ENCODE results near the gene FAM9C. TPM values are rescaled to one million over a fixed set of nuclear protein-coding genes. Genes with fewer than 3 reads are reported as not detected.
"Not testable (repeated sequence)": the region's sequence is repeated elsewhere in the genome, so short reads cannot be mapped to it uniquely, and the experiment has no call there.

Gene FAM9C
- total and polyA plus RNA-seq, 5 donors from 2014 or later: not detected

- Mint-ChIP-seq H3K4me3 (no peak overlapping the region), H3K4me1 (peaks cover 7 to 39% (median 10%) of the 10 kb centered on the region in 4 donors), H3K27me3 (no peaks in the 10 kb centered on the region), H3K9me3 (peaks cover 0 to 16% (median 1%) of the 10 kb centered on the region in 7 donors), H3K36me3 (peaks cover 7% of the 10 kb centered on the region), H3K27ac (no peak overlapping the region)
- H3K4me3 ChIP-seq (ENCODE audit: low read depth, low read length): no peak overlapping the region
- no peak for DNase-seq
- ATAC-seq (ENCODE audit: low read depth in 2 of 2): no peak
- no peaks in the 10 kb centered on the region for H3K36me3 ChIP-seq (ENCODE audit: control insufficient read depth, insufficient read depth, low read length)
- peaks cover 0 to 8% of the 10 kb centered on the region in 2 experiments for H3K9me3 ChIP-seq (ENCODE audit: control insufficient read depth in 2 of 2, low read length in 2 of 2)
- no peak overlapping the region for H3K27ac ChIP-seq (ENCODE audit: insufficient read depth, low read length, poor library complexity, severe bottlenecking)
- peaks cover 12% of the 10 kb centered on the region for H3K4me1 ChIP-seq (ENCODE audit: control insufficient read depth, insufficient read depth, low read length, poor library complexity, severe bottlenecking)
- H3K27me3 ChIP-seq (ENCODE audit: control insufficient read depth, insufficient read depth, low read length): no peaks in the 10 kb centered on the region
These were observed 25.5 kb upstream of the FAM9C start for GRCh38 chrX:13069771-13070416.

- peaks cover 0 to 16% (median 1%) of the 10 kb centered on the region in 7 donors for H3K9me3 Mint-ChIP-seq
- H3K4me3 ChIP-seq (ENCODE audit: low read depth, low read length): no peak overlapping the region
- no peak overlapping the region for H3K27ac ChIP-seq (ENCODE audit: insufficient read depth, low read length, poor library complexity, severe bottlenecking)
- H3K27ac Mint-ChIP-seq: peak overlapping the region in 1 of 3 donors; percentile 38
- no peak overlapping the region for H3K4me3 Mint-ChIP-seq
- no peaks in the 10 kb centered on the region for H3K27me3 ChIP-seq (ENCODE audit: control insufficient read depth, insufficient read depth, low read length)
- H3K36me3 Mint-ChIP-seq: peaks cover 7% of the 10 kb centered on the region
- peaks cover 0 to 36% (median under 1%) of the 10 kb centered on the region in 4 donors for H3K4me1 Mint-ChIP-seq
- no peaks in the 10 kb centered on the region for H3K27me3 Mint-ChIP-seq
- H3K9me3 ChIP-seq (ENCODE audit: control insufficient read depth in 2 of 2, low read length in 2 of 2): peaks cover 0 to 8% of the 10 kb centered on the region in 2 experiments
- ATAC-seq (ENCODE audit: low read depth in 2 of 2) (no peak), DNase-seq (no peak)
- no peaks in the 10 kb centered on the region for H3K36me3 ChIP-seq (ENCODE audit: control insufficient read depth, insufficient read depth, low read length)
- H3K4me1 ChIP-seq (ENCODE audit: control insufficient read depth, insufficient read depth, low read length, poor library complexity, severe bottlenecking): peaks cover 5% of the 10 kb centered on the region
These were observed 24.2 kb upstream of the FAM9C start for GRCh38 chrX:13068651-13069050.

- no peaks in the 10 kb centered on the region for H3K27me3 Mint-ChIP-seq
- H3K36me3 Mint-ChIP-seq: peaks cover 11% of the 10 kb centered on the region
- peaks cover 0 to 22% (median 3%) of the 10 kb centered on the region in 7 donors for H3K9me3 Mint-ChIP-seq
- Histone ChIP-seq H3K4me1 (ENCODE audit: control insufficient read depth, insufficient read depth, low read length, poor library complexity, severe bottlenecking) (peaks cover 5% of the 10 kb centered on the region), H3K9me3 (ENCODE audit: control insufficient read depth in 2 of 2, low read length in 2 of 2) (peaks cover 0 to 8% of the 10 kb centered on the region in 2 experiments), H3K36me3 (ENCODE audit: control insufficient read depth, insufficient read depth, low read length) (no peaks in the 10 kb centered on the region), H3K27me3 (ENCODE audit: control insufficient read depth, insufficient read depth, low read length) (no peaks in the 10 kb centered on the region), H3K4me3 (ENCODE audit: low read depth, low read length) (no peak overlapping the region), H3K27ac (ENCODE audit: insufficient read depth, low read length, poor library complexity, severe bottlenecking) (no peak overlapping the region)
- H3K27ac Mint-ChIP-seq: no peak overlapping the region
- ATAC-seq (ENCODE audit: low read depth in 2 of 2): no peak
- DNase-seq: no peak
- H3K4me3 Mint-ChIP-seq: no peak overlapping the region
- peaks cover 0 to 32% (median 2%) of the 10 kb centered on the region in 4 donors for H3K4me1 Mint-ChIP-seq
These were observed 23.4 kb upstream of the FAM9C start for GRCh38 chrX:13067773-13068172.

GRCh38 chrX:13066391-13066790 is 22.0 kb upstream of the FAM9C start:
- Histone ChIP-seq H3K27ac (ENCODE audit: insufficient read depth, low read length, poor library complexity, severe bottlenecking) (no peak overlapping the region), H3K36me3 (ENCODE audit: control insufficient read depth, insufficient read depth, low read length) (no peaks in the 10 kb centered on the region), H3K27me3 (ENCODE audit: control insufficient read depth, insufficient read depth, low read length) (no peaks in the 10 kb centered on the region), H3K9me3 (ENCODE audit: control insufficient read depth in 2 of 2, low read length in 2 of 2) (peaks cover 0 to 8% of the 10 kb centered on the region in 2 experiments), H3K4me1 (ENCODE audit: control insufficient read depth, insufficient read depth, low read length, poor library complexity, severe bottlenecking) (peaks cover 5% of the 10 kb centered on the region), H3K4me3 (ENCODE audit: low read depth, low read length) (no peak overlapping the region)
- Mint-ChIP-seq H3K4me3 (no peak overlapping the region), H3K27me3 (no peaks in the 10 kb centered on the region), H3K9me3 (peaks cover 0 to 32% (median 4%) of the 10 kb centered on the region in 7 donors), H3K36me3 (peaks cover 13% of the 10 kb centered on the region), H3K4me1 (peaks cover 0 to 36% (median 2%) of the 10 kb centered on the region in 4 donors), H3K27ac (peak overlapping the region in 2 of 3 donors; percentile 34 to 83)
- ATAC-seq (ENCODE audit: low read depth in 2 of 2) (no peak), DNase-seq (no peak)

- H3K4me1 ChIP-seq (ENCODE audit: control insufficient read depth, insufficient read depth, low read length, poor library complexity, severe bottlenecking): peaks cover 5% of the 10 kb centered on the region
- H3K9me3 ChIP-seq (ENCODE audit: control insufficient read depth in 2 of 2, low read length in 2 of 2): peaks cover 0 to 5% of the 10 kb centered on the region in 2 experiments
- DNase-seq: no peak
- no peak overlapping the region for H3K27ac ChIP-seq (ENCODE audit: insufficient read depth, low read length, poor library complexity, severe bottlenecking)
- H3K27me3 ChIP-seq (ENCODE audit: control insufficient read depth, insufficient read depth, low read length): no peaks in the 10 kb centered on the region
- Mint-ChIP-seq H3K27me3 (no peaks in the 10 kb centered on the region), H3K36me3 (peaks cover 13% of the 10 kb centered on the region), H3K27ac (no peak overlapping the region), H3K9me3 (peaks cover 0 to 33% (median 4%) of the 10 kb centered on the region in 7 donors), H3K4me1 (peaks cover 8 to 51% (median 10%) of the 10 kb centered on the region in 4 donors), H3K4me3 (no peak overlapping the region)
- H3K4me3 ChIP-seq (ENCODE audit: low read depth, low read length): no peak overlapping the region
- ATAC-seq (ENCODE audit: low read depth in 2 of 2): no peak
- H3K36me3 ChIP-seq (ENCODE audit: control insufficient read depth, insufficient read depth, low read length): no peaks in the 10 kb centered on the region
These were observed 20.3 kb upstream of the FAM9C start for GRCh38 chrX:13064599-13065143.

GRCh38 chrX:13063124-13063523 is 18.7 kb upstream of the FAM9C start:
- not testable (repeated sequence) for H3K27me3 Mint-ChIP-seq; H3K27ac ChIP-seq (ENCODE audit: insufficient read depth, low read length, poor library complexity, severe bottlenecking); H3K9me3 ChIP-seq (ENCODE audit: control insufficient read depth in 2 of 2, low read length in 2 of 2); H3K4me1 ChIP-seq (ENCODE audit: control insufficient read depth, insufficient read depth, low read length, poor library complexity, severe bottlenecking); ATAC-seq (ENCODE audit: low read depth in 2 of 2); H3K36me3 ChIP-seq (ENCODE audit: control insufficient read depth, insufficient read depth, low read length); H3K36me3 Mint-ChIP-seq; H3K4me3 ChIP-seq (ENCODE audit: low read depth, low read length); H3K4me3 Mint-ChIP-seq; DNase-seq; H3K27me3 ChIP-seq (ENCODE audit: control insufficient read depth, insufficient read depth, low read length)
- peak overlapping the region in 1 of 3 donors; percentile 80 for H3K27ac Mint-ChIP-seq
- peaks cover 0 to 23% (median 2%) of the 10 kb centered on the region in 7 donors for H3K9me3 Mint-ChIP-seq
- peaks cover 7 to 57% (median 10%) of the 10 kb centered on the region in 4 donors for H3K4me1 Mint-ChIP-seq

- H3K27me3 Mint-ChIP-seq; DNase-seq; H3K36me3 Mint-ChIP-seq; H3K36me3 ChIP-seq (ENCODE audit: control insufficient read depth, insufficient read depth, low read length); H3K27me3 ChIP-seq (ENCODE audit: control insufficient read depth, insufficient read depth, low read length); H3K27ac ChIP-seq (ENCODE audit: insufficient read depth, low read length, poor library complexity, severe bottlenecking); H3K4me3 Mint-ChIP-seq; H3K9me3 ChIP-seq (ENCODE audit: control insufficient read depth in 2 of 2, low read length in 2 of 2); H3K27ac Mint-ChIP-seq; H3K4me1 ChIP-seq (ENCODE audit: control insufficient read depth, insufficient read depth, low read length, poor library complexity, severe bottlenecking); H3K4me3 ChIP-seq (ENCODE audit: low read depth, low read length); ATAC-seq (ENCODE audit: low read depth in 2 of 2): not testable (repeated sequence)
- Mint-ChIP-seq H3K9me3 (peaks cover 0 to 27% (median 5%) of the 10 kb centered on the region in 7 donors), H3K4me1 (peaks cover 9 to 60% (median 10%) of the 10 kb centered on the region in 4 donors)
These were observed 17.9 kb upstream of the FAM9C start for GRCh38 chrX:13062331-13062730.
